Measurements from ENCODE around the gene RHOBTB1. TPM values are rescaled to one million over a fixed set of nuclear protein-coding genes. Genes with fewer than 3 reads are reported as not detected.

RHOBTB1 gene
- total and polyA plus RNA-seq, 9 of the 15 experiments (the other 6 are each of a cell fraction or from before 2014, with no cell fraction given): 1.7 to 11.7 (median 9.3) TPM

DNA sequence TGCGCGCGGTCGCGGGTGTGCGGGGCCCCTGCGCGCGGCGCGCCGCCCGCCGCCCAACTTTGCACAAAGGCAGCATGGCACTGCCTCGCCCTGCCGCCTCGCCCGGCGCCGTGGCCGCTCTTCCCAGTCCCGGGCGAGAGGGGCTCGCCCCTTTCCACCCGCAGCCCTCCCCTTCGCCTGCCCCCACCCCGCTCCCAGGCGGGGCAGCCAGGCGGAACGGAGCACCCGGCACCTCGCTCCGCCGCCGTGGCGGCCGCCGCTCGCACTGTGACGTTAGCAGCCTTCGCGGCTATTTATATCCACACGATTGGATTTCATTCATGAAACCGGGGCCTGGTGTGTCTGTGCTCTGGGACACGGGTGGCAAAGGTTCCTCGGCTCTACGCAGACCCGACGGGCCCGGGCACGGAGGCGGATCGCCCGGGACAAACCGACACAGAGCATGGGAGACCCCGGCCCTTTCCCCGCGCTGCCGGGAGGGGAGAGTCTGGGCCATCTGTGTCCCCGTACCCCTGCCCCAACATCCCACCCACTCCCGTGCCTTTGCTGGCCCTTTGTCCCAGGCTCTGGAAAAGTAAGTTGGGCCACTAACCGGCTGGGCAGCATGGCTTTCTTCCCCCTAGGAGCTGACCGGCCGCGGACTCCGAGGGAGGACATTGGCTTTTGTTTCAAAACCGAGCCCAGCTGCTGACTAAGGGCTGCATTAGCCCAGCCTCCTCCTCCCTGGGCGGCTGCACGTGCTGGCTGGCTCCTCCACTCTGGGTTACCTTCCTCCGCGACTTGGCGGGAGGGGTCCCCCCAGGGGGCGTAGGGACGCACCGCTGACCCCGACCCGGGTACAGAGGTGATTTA lies at the start of gene RHOBTB1 (continued):
- TF ChIP-seq NR4A1 (CRISPR knock-in tag; IDR thresholded peaks at IDR 0.05) (no peak), NR4A1 (tag; IDR thresholded peaks at IDR 0.05) (no peak; the same call in 1 of the 2 replicates), ZNF75A (CRISPR knock-in tag; IDR thresholded peaks at IDR 0.05) (no peak), ZFP1 (CRISPR knock-in tag; IDR thresholded peaks at IDR 0.05) (no peak), NFRKB (IDR thresholded peaks at IDR 0.05; ENCODE audit: low read depth) (peak; percentile 83; the same call in 1 of the 2 replicates), HNRNPUL1 (IDR thresholded peaks at IDR 0.05; ENCODE audit: low read length) (no peak), FOXP1 (CRISPR knock-in tag; IDR thresholded peaks at IDR 0.05) (no peak; the same call in 1 of the 2 replicates), MTA3 (IDR thresholded peaks at IDR 0.05; ENCODE audit: borderline replicate concordance) (peak; percentile 24; the same call in 1 of the 2 replicates), ZNF24 (IDR thresholded peaks at IDR 0.05) (0 out of 2 replicates have a peak, but pooled peaks have one; percentile 8), PHF8 (IDR thresholded peaks at IDR 0.05; ENCODE audit: borderline replicate concordance, low read length) (peak; percentile 70), CC2D1A (IDR thresholded peaks at IDR 0.05) (0 out of 2 replicates have a peak, but pooled peaks have one; percentile 26), ILF3 (IDR thresholded peaks at IDR 0.05; ENCODE audit: borderline replicate concordance) (0 out of 2 replicates have a peak, but pooled peaks have one; percentile 55), ZC3H4 (CRISPR knock-in tag; IDR thresholded peaks at IDR 0.05; ENCODE audit: borderline replicate concordance) (peak; percentile 81; the same call in 1 of the 2 replicates), SMAD2 (IDR thresholded peaks at IDR 0.05; ENCODE audit: low read depth, low read length) (no peak), ZBTB1 (CRISPR knock-in tag; IDR thresholded peaks at IDR 0.05; ENCODE audit: borderline replicate concordance, low read depth) (0 out of 2 replicates have a peak, but pooled peaks have one; percentile 10)
- TF ChIP-seq, protein P1, sequence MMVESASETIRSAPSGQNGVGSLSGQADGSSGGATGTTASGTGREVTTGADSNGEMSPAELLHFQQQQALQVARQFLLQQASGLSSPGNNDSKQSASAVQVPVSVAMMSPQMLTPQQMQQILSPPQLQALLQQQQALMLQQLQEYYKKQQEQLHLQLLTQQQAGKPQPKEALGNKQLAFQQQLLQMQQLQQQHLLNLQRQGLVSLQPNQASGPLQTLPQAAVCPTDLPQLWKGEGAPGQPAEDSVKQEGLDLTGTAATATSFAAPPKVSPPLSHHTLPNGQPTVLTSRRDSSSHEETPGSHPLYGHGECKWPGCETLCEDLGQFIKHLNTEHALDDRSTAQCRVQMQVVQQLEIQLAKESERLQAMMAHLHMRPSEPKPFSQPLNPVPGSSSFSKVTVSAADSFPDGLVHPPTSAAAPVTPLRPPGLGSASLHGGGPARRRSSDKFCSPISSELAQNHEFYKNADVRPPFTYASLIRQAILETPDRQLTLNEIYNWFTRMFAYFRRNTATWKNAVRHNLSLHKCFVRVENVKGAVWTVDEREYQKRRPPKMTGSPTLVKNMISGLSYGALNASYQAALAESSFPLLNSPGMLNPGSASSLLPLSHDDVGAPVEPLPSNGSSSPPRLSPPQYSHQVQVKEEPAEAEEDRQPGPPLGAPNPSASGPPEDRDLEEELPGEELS (CRISPR knock-in tag; IDR thresholded peaks at IDR 0.05; ENCODE audit: borderline replicate concordance): no peak; the same call in none of the 2 replicates
- TF ChIP-seq, protein P2, sequence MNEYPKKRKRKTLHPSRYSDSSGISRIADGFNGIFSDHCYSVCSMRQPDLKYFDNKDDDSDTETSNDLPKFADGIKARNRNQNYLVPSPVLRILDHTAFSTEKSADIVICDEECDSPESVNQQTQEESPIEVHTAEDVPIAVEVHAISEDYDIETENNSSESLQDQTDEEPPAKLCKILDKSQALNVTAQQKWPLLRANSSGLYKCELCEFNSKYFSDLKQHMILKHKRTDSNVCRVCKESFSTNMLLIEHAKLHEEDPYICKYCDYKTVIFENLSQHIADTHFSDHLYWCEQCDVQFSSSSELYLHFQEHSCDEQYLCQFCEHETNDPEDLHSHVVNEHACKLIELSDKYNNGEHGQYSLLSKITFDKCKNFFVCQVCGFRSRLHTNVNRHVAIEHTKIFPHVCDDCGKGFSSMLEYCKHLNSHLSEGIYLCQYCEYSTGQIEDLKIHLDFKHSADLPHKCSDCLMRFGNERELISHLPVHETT (CRISPR knock-in tag; conservative IDR thresholded peaks at IDR 0.05 in 1 of 2, IDR thresholded peaks at IDR 0.05 in 1 of 2): peak in 1 of 2 experiments; percentile 30; a peak in 1 of 4 replicates
- TF ChIP-seq, protein P3, sequence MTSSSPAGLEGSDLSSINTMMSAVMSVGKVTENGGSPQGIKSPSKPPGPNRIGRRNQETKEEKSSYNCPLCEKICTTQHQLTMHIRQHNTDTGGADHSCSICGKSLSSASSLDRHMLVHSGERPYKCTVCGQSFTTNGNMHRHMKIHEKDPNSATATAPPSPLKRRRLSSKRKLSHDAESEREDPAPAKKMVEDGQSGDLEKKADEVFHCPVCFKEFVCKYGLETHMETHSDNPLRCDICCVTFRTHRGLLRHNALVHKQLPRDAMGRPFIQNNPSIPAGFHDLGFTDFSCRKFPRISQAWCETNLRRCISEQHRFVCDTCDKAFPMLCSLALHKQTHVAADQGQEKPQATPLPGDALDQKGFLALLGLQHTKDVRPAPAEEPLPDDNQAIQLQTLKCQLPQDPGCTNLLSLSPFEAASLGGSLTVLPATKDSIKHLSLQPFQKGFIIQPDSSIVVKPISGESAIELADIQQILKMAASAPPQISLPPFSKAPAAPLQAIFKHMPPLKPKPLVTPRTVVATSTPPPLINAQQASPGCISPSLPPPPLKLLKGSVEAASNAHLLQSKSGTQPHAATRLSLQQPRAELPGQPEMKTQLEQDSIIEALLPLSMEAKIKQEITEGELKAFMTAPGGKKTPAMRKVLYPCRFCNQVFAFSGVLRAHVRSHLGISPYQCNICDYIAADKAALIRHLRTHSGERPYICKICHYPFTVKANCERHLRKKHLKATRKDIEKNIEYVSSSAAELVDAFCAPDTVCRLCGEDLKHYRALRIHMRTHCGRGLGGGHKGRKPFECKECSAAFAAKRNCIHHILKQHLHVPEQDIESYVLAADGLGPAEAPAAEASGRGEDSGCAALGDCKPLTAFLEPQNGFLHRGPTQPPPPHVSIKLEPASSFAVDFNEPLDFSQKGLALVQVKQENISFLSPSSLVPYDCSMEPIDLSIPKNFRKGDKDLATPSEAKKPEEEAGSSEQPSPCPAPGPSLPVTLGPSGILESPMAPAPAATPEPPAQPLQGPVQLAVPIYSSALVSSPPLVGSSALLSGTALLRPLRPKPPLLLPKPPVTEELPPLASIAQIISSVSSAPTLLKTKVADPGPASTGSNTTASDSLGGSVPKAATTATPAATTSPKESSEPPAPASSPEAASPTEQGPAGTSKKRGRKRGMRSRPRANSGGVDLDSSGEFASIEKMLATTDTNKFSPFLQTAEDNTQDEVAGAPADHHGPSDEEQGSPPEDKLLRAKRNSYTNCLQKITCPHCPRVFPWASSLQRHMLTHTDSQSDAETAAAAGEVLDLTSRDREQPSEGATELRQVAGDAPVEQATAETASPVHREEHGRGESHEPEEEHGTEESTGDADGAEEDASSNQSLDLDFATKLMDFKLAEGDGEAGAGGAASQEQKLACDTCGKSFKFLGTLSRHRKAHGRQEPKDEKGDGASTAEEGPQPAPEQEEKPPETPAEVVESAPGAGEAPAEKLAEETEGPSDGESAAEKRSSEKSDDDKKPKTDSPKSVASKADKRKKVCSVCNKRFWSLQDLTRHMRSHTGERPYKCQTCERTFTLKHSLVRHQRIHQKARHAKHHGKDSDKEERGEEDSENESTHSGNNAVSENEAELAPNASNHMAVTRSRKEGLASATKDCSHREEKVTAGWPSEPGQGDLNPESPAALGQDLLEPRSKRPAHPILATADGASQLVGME (CRISPR knock-in tag; IDR thresholded peaks at IDR 0.05): no peak

Data from K562 (cell line).